Measurements from ENCODE around the gene PBX3.

DNA sequence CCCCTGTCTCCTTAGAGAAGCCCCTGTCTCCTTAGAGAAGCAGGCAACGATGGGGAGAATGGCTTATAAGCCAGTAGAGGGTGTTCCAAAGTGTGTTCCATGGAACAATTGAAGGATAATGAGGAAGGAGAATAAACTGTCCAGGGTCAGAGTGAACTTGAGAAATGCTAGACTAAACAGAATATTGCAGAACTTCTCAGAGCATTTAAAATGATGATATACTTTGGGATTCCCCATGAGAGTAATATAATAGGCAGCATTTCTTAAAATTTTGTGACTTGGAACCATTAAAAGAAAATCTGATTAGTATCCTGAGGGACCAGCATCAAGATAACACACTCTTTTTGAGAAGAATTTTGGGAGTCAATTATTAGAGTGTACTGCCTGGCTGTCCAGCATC is 116.8 kb downstream of the PBX3 start:
- TF ChIP-seq SUZ12 (IDR thresholded peaks at IDR 0.05) (no peak), L3MBTL2 (conservative IDR thresholded peaks at IDR 0.05) (no peak)
